Stimulated activated CD8-positive, alpha-beta memory T cell treated with anti-CD3 and anti-CD28 coated beads, Interleukin-12 subunit alpha, Interleukin-12 subunit beta, amount 100 ng/mL, for 4 hours (primary cell): ENCODE data around the gene RPP38.

ENCODE experiments used
- DNase-seq: peaks from one replicate; pipeline ENCODE4 v3.0.0-alpha.2; 2020; ENCODE audit warnings: low read depth

The RPP38 gene

DNA sequence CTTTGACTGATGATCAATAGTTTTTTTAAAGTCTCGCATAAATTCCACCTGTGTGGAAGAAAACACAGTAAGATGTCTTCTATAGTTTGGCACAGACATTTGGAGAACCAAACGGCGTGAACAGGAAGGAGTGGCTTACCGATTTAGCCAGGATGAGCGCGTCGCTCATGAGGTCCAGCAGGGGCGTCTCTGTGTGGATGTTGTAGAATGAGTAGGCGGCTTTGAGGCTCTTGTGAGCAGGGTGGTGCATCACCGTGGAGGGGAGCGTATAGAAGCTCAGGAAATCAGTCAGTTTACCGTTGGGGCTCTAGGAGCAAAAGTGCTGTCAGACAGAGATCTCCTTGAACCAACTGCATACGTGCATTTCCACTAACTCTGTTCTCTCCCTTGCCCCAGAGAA is 15.5 kb downstream of the RPP38 start:
- no peak for DNase-seq

DNA sequence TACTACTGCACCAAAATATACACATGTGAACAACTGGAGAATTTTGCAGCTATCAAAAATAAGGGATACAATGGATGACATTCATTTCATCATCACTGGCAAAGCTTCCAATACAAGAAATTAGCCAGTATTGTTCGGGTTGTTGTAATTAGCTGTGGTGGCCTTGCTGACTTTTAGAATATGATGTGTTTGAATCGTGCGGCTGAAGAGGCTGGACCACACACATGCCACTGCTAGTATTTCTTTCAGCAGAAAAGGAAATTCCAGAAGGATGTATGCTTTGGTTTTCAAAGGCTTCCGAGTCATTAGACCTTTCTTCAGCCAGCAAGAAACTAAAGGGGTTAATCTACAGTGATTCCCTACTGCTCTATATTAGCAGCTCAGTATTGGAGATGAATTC is 16.6 kb downstream of the RPP38 start:
- no peak for DNase-seq

DNA sequence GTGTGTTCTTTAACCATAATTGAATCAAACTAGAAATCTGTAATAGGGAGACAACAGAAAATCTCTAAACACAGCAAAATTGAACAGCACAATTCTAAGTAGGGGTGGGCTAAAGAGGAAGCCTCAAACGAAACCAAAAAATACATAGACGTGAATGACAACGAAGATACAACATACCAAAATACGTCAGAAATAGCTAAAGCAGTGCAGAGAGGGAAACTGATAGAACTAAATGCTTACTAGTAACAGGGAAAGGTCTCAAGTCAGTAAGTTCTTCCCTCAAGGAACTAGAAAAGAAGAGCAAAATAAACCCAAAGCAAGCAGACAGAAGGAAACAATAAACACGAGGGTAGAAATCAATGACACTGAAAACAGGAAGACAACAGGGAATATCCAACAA is 19.1 kb downstream of the RPP38 start:
- DNase-seq = no peak

DNA sequence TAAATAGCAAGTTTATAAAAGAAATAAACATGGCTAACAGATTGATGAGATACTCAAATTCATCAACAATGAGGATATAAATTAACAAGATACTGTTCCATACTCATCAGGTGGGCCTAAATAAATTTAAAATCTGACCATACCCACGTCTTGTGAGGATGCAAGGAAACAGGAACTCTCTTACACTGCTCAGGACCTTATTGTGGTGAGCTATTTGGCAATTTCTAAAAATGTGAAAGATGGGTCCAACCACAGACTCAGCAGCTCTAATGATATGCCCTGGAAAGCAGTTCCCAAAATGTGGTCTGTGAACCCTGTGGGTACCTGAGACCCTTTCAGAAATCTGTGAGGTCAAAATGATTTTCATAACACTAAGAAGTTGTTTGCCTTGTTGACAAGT is 21.5 kb downstream of the RPP38 start:
- DNase-seq = no peak

DNA sequence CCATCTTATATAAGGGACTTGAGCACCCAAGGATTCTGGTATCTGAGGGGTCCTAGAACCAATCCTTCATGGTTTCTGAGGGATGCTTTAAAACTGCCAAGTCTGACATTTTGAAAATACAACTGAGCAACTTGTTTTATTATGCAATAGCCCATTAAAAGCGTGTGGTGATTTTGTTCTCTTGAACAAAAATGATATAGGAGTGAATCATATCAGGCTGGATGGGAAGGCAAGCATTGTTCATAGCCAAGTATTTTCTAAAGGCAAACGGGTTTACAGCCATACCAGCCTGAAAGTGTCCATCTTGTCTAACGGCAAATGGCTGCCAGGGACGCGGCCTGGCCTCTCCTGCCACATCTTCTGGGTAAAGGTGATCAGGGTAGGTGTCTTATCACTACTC is 23.4 kb downstream of the RPP38 start:
- no peak for DNase-seq

DNA sequence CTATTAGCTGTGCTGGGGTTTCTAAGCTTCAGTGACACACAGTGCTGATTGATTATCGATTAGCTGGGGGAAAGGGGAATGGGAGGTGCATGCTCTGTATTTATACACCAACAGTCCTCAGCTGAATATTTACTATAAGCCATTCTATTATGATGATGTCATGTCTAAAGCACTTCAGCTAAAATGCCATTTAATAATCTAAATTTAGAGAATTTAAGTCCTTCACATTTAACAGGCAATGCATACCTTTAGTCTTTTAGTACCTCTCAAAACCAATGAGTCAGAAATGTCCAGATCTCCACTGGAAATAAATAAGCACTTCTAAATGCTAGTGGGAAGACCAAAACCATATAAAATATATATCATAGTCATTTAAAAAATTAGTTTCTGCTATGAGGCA is 24.6 kb downstream of the RPP38 start:
- no peak for DNase-seq

DNA sequence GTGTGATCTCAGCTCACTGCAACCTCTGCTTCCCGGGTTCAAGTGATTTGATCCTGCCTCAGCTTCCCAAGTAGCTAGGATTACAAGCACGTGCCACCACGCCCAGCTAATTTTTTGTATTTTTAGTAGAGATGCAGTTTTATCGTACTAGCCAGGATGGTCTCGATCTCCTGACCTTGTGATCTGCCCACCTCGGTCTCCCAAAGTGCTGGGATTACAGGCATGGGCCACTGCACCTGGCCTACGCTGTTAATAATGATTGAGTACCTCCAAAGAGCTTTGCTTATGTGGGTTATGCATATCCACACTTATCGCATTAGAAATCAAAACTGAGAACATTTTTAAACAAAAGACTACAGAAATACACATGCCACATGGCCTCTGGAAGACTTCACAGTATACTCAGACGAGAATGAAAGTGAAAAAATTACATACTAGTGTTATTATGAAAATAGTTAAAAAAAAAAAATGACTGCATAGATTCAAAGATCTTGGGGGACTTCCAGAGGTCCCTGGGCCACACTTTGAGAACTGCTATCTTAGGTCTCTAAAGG is 25.4 kb downstream of the RPP38 start:
- no peak for DNase-seq

DNA sequence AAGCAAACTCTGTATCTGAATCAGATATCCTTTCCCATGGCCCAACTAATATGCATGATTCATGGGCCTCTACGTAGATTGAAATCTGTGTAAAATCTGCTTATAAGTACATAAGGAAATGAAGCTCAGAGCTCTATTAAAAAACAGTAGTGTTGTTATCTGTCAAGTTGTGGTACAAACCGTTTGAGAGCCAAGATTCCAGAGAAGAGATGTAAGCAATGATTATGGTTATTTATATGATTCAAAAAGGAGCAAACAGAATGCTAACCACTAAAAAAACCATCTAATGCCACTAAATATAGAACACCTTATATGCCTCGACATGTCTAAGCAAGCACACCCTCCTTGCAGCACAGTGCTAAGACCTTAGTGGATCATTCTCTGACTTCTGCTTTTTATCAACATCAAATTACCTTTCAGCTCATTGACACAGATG is 26.6 kb downstream of the RPP38 start:
- no peak for DNase-seq

DNA sequence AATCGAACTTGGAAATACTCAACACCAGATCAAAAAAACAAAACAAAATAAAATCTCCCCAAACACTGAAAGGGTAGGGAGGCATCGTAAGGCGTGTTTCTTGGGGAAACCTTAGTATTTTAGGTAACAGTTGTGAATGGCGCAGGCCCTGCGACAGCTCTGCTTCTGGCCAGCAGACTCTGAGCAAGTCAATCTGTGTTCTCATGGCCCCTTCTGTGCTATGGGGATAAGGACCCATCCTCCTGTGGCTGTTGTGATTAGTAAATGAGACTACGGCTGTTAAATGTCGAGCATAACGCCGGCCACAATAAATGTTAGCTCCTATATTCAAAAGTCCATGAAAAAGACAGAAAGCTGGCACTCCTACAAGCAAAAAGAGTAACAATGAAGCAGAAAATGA is 27.0 kb downstream of the RPP38 start:
- no peak for DNase-seq

DNA sequence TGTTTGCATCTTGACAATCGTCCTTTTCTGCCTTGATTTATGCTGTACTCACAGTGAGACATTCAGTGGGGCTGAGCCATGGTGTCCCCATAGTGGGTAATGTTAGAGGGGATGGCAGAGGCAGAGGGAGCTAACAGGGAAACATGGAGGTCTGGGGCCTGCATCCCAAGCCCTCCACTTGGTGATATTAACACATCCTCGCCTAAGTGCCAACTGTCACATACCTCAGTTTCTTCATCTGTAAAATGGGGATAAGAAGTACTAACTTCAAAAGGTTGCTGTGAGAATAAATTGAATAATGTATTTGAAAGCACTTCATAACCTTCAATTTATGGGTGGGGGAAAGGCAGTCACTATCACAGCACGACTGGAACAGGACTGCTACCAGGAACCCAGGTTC is 27.8 kb downstream of the RPP38 start:
- DNase-seq = no peak

DNA sequence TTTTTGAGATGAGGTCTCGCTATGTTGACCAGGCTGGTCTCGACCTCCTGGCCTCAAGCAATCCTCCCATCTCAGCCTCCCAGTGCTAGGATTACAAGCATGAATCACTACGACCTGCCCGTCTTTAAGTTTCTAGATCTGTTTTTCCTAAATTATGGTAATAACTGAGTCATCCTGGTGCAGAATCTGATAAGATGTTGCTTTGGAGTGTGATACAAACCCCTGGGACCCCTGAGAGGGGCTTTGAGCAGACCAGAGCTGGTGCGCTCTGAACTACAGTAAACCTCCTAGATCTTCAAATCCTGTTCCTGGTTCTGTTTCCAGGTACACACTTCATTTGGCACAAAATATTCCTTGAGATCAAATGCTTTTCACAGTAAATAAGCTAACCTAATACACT is 34.2 kb downstream of the RPP38 start:
- DNase-seq = no peak

DNA sequence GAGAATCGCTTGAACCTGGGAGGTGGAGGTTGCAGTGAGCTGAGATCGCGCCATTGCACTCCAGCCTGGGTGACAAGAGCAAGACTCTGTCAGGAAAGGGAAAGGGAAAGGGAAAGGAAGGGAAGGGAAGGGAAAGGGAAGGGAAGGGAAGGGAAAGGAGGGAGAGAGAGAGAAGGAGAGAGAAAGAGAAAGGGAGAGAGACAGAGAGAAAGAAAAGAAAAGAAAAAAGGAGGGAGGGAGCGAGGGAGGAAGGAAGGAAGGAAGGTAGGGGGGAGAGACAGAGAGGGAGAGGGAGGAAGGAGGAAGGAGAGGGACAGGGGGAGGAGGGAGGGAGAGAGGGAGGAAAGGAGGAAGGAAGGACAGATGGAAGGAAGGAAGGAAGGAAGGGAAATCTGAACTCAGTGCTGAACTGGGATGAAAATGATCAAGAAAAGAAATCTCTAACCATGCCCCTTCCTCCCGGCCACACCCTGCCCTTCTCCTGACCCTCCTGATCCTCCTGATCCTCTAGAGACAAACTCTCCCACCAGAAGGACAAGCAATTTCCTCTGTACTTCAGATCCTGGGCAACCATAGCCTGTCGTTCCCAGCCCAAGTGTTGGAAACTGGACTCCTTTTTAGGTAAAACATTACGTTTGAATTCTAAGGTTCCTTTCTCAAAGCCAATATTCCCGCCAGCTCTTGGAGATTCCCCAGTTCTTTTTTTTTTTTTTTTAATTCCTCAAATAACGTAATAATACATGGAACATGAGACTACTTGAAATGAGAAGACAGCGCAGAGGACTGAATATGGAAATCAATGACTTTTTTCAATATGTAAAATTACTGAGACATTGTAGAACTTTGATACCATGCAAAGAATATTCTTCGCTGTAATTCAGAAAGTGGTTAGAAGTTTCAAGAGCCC is 39.2 kb downstream of the RPP38 start:
- no peak for DNase-seq

DNA sequence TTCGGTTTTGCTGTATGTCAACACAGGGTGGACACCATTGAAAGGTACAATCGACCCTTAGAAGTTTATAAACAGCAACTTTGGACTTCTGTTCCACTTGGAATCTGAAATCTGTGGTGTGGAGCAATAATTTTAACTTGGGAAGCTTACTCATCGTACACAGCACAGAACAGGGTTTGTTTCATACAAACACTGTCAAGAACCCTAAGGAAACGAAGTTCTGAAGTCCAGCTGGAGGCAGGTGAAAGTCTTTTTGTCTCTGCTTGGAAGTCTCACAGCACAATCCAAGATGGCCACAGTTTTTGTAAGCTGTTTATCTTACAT is 39.8 kb downstream of the RPP38 start:
- DNase-seq = no peak

DNA sequence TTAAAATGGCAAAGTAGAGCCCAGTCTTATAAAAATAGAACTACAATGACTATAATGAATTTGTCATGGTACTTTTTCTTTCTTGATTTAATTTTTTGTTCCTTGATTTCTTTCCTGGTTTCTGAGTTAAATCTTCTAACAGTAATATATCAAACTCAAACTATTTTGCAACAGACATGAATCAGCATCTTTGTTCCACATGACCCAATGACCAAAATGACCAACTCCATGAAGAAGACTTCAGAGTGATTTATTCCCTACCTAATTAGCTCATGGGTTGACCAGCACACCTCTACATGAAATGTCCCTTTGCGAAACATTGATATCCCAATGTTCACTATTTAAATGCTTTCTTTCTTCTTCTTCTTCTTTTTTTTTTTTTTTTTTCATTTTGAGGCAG is 40.5 kb downstream of the RPP38 start:
- DNase-seq = no peak

DNA sequence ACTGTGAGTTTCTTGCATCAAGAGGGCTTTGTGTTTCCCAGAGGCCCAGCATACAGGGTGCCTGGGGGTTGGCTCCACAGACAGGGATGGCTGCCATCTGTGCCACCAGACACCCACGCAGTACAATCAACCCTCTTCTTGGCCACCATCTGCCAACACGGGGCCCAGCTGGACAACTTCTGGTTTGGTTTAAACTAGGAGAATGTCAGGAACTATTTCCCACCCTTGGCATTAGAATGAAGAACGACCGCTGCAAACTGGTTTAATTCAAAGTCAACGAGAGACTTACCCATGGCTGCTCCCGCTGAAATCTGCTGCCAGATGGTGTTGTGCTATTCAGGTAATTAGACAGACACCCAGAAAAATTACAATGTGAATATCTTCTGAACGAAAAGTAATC is 43.5 kb downstream of the RPP38 start:
- no peak for DNase-seq

DNA sequence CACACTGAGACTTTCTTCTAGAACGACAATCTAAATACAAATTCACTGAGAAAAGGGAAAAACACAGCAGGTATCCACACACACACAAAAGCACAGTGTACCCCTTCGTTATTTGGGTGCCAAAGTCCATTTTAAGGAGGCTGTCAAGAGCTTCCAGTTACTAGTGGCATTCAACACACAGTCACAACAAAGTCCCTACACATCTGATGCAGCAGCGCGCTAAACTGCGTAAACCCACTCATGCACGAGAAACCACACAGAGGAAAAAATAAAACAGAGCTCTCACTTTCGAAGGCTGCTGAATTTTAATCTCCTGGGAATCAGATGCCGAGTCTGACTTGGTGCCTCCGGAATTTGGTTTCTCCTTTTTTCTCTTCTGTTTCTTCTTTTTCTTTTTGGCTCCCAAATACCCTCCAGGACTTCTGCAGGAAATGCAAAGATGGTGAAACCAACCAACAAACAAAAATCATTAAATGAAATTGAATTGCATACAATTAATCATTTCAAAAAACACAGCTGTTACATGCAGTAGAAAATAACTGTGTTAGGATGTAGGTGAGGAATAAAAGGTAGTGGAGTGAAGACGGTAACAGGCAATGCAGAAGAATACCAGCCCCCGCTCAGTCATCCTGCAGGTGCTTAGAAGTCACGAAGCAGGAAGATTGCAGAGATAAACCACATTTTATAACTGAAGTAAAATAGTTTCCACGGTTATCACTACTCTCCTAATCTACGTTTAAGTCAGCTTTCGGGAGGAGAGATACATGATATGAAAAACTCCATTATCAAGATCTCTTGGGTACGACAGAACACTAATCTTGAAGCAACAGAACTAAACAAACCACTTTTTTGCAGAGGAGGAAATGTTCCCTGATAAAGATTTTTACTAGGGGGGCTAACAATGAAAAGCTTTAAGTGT is 44.2 kb downstream of the RPP38 start:
- no peak for DNase-seq

DNA sequence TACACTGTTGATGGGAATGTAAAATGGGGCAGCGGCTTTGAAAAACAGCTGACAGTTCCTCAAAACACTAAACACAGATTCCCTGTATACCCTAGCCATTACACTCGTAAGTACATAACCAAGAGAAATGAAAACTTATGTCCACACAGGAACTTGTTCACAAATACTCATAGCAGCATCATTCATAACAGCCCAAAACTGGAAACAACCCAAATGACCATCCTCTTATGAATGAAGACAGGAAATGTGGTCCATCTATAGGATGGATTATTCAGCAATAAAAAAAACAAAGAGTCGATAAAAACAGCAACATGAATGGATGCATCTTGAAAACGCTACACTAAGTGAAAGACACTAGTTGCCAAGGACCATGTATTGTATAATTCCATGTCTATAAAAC is 47.6 kb downstream of the RPP38 start:
- DNase-seq = no peak

DNA sequence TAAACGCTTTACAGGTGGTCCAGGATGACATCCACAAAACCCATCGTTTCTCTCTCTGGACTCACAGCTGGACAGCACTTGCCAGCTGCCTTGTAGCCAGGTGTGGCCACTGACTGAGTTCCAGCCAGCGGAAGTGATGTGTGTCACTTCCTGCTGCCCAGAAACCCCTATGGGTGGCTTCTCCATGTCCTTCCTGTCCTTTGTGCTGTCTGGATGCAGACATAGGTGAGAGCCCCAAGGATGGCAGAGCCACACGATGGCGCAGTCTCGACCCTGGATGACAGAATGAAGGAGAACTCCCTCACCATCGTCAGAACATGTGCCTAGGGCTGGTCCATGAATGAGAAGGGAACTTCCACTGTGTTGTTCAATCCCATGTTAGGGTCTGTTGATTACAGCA is 49.2 kb downstream of the RPP38 start:
- no peak for DNase-seq

DNA sequence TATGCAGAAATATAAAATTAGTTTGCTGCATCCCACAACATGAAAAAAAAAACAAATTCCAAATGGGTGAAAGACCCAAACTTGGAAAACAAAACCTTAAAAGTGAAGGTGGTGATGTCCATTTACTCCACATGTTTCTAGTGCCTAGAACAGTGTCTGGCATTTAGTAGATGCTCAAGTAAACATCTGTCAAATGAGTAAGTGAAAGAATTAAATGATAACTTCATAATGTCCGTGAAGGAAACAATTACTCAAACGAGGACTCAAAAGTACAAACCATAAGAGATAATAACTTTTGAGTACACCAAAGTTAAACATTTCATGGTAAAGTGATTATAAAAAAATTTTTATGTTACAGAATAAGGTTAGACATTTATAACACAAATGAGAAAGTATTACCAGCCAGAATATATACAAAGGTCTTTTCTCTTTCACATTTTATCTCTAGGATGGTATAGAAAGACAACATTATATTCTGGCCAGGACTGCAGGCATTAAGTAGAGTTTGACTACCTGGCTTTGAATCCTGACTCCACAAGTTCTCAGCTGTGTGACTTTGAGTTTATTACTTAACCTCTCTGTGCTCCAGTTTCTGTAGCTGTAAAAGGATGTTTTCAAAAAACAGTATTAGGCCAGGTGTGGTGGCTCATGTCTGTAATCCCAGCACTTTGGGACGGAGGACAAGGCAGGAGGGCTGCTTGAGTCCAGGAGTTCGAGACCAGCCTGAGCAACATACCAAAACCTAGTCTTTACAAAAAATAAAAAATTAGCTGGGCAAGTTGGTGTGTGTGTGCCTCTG is 50.6 kb downstream of the RPP38 start:
- DNase-seq = no peak

DNA sequence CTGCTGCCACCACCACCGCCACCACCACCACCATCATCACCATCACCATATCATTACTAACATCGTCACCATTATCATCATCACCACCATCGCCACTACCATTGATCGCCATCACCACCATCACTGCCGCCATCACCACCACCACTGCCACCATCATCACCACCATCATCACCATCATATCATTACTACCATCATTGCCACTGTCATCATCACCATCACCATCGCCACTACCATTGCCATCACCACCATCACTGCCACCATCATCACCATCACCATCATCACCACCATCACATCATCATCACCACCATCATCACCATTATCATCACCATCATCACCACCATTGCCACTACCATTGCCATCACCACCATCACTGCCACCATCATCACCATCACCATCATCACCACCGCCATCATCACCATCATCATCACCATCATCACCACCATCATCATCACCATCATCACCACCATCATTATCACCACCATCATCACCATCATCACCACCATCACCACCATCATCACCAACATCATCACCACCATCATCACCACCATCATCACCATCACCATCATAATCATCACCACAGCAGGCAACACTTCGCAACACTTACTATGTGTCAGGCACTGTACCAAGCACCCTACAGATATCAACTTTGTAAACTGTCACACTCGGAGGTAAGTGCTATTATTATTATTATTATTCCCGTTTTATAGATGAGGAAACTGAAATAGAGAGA is 52.1 kb downstream of the RPP38 start:
- DNase-seq = no peak

DNA sequence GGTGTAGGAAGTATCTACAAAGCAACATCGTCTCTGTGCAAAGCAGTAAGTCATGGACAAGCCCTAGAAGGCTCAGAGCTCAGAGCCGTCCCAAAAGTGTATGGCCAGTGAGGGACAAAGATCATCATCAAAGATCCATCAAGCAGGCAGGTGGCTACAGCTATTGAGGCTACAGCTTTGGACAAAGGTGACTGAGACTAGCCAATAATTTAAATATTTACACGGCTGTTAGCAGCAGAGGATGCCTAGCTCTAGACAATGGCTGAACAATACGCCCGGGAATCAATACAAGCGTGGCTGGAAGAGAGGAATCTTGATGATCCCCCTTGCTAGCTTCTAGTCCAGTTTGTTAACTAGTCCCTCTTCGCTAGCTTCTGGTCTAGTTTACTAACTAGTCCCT is 53.4 kb downstream of the RPP38 start:
- no peak for DNase-seq

DNA sequence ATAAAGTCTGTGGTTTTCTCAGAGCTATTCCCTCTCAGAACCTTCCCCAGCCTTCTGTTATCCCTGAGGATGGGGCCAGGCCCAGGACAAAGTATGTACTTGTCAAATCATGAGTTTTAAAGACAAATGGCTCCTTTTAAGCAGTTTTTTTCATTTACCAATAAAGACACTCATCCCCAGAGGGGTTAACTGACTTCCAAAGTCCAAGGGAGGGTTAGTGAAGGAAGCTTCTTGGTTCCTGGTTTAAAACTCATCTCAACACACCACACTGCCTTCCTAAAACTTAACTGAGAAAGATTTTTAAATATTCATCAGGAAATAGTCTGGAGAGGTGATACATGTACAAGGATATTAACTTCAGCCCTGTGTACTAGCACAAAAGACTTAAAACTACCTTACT is 55.4 kb downstream of the RPP38 start:
- no peak for DNase-seq
